Ectodermal cell (in vitro differentiated cells): ENCODE measurements around the gene CWC25.

Experiments used
- H3K27ac ChIP-seq: 2 replicates; pipeline ENCODE4 v1.7.0; 2013; ENCODE audit warnings: mild to moderate bottlenecking, low read depth, low read length; ENCODE audit not compliant: insufficient read depth, poor library complexity, severe bottlenecking
- H3K27me3 ChIP-seq: 2 replicates; pipeline ENCODE4 v1.7.0; 2013; ENCODE audit warnings: mild to moderate bottlenecking, low read length; ENCODE audit not compliant: insufficient read depth, control insufficient read depth, poor library complexity, severe bottlenecking
- H3K36me3 ChIP-seq: one replicate; pipeline ENCODE4 v1.7.0; 2013; ENCODE audit warnings: low read length; ENCODE audit not compliant: control insufficient read depth, insufficient read depth
- H3K4me1 ChIP-seq: one replicate; pipeline ENCODE4 v1.7.0; 2013; ENCODE audit warnings: low read length; ENCODE audit not compliant: control insufficient read depth, insufficient read depth
- H3K4me3 ChIP-seq: 2 replicates; pipeline ENCODE4 v1.7.0; 2013; ENCODE audit warnings: low read depth, low read length, control low read depth; ENCODE audit not compliant: insufficient read depth
- H3K9me3 ChIP-seq: 2 replicates; pipeline ENCODE4 v1.7.0; 2013; ENCODE audit warnings: mild to moderate bottlenecking, low read length, moderate library complexity; ENCODE audit not compliant: control insufficient read depth
- WGBS, 2 experiments: methylation state at CpG; one replicate each; pipeline ENCODE4 v1.1.7; 2013; ENCODE audit warnings: missing lambda C conversion rate in 2 of 2; 5-methylcytosine and 5-hydroxymethylcytosine counted together

Gene CWC25

DNA sequence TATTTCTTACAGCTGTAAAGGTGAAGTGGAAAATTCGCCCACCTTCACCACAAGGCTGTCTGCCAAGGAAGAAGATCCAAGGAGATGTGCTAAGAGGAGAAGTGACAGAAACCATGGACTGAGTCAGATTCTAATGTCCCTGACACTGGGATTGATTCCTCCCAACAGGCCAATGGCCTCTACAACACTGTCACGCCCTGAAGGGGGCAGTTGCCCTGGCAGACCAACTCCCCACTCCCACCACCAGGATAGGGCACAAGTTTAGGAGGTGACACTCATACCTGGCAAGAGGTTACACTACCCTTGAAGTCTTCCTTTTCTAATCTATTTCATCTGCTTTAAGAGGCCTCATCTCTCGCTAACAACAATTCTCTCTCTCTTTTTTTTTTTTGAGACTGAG is 41.9 kb downstream of the CWC25 start:
- no peak overlapping the region for H3K27ac ChIP-seq
- no peak overlapping the region for H3K4me3 ChIP-seq
- H3K27me3 ChIP-seq = no peaks in the 10 kb centered on the region
- no peaks in the 10 kb centered on the region for H3K4me1 ChIP-seq
- 94% methylated on average over 3 of the region's 3 CpGs for WGBS, 2 experiments
- H3K36me3 ChIP-seq = peaks cover 50% of the 10 kb centered on the region
- H3K9me3 ChIP-seq = no peaks in the 10 kb centered on the region

DNA sequence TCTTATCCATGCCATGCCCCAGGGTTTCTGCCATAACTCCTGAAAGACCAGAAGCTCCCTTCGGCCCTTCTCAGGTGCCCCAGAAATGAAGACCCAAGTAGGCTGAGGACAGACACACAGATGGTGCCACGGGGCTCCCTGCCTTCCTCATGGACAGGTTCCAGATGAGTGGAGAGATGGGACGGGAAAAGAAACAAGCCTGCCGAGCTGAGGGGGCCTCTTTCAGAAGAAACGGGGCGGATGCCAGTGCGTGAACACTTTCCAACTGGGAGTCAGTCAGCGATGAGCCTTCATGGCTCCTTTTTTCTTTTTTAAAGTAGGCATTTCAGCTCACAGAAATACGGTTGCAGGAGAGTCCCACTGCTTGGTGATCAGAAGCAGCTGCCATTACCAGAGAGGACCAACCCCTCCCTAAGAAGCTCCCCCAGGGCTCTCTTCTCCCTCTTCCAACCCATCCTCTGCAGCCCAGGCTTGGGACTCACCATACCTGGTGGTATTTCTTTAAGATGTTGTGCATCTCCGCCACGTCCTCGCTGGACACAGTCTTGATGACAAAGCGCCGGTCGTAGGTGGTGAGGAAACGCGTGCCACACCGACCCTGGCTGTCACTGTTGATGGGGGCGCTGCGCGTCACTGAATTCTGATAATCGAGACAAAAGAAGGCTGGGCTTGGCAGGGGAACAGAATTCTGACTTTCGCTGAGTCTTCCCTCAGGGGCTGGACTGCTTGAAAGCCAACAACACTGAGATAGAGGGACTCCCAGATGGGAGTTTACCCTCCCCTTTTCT is 45.0 kb downstream of the CWC25 start:
- H3K4me3 ChIP-seq = no peak overlapping the region
- peaks cover 61% of the 10 kb centered on the region for H3K36me3 ChIP-seq
- no peaks in the 10 kb centered on the region for H3K9me3 ChIP-seq
- H3K27ac ChIP-seq = no peak overlapping the region
- no peaks in the 10 kb centered on the region for H3K4me1 ChIP-seq
- H3K27me3 ChIP-seq = no peaks in the 10 kb centered on the region
- 94 to 96% methylated on average over 23 of the region's 23 CpGs for WGBS, 2 experiments

DNA sequence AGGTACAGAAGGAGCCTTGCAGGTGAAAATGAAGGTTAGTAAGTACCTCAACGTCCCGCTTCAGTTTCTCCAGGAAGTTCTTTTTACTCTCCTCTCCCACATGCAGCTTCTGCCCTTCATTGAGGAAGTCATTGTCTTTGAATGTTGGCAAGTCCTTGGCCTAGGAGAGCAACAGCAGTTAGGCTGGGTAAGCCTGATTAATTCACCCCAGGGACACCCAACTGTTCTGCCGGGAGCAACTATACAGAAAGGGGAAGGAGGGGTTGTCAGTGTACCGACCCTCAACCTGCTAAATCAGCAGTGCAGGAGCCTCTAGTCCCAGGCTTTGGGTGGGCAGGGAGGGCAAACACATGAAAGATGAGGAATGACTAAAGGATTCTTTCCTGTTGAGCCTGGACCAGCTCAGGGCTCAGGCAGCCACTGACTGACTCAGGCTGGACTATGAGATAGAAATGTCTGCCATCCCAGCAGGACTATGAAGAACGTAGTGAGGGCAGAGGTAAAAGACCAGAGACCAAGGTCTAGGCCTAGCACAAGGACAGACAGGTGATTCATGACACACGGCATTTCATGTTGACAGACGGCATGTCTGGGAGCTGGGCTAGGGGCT is 47.4 kb downstream of the CWC25 start:
- no peaks in the 10 kb centered on the region for H3K9me3 ChIP-seq
- no peak overlapping the region for H3K4me3 ChIP-seq
- peaks cover 56% of the 10 kb centered on the region for H3K36me3 ChIP-seq
- WGBS, 2 experiments = 80 to 81% methylated on average over 7 of the region's 7 CpGs
- no peaks in the 10 kb centered on the region for H3K4me1 ChIP-seq
- H3K27me3 ChIP-seq = no peaks in the 10 kb centered on the region
- H3K27ac ChIP-seq = no peak overlapping the region

DNA sequence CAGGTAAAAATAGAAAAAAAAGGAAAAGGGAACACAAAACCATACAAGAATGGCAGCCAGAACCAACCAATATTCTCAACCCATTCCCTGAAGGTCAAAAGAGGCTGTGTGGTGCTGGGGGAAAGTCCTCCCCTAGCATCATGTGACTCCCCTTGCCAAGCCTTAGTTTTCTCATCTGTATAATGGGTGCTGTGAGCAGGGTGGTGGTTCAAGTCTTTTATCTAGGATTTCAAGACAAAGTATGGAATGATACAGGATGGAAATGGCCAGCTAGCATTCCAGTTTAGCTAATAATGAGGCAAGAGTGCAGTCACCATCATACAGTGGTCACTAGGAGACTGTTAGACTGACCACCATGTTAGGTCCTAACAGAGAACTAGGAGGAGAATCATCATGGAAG is 51.9 kb downstream of the CWC25 start:
- H3K9me3 ChIP-seq = no peaks in the 10 kb centered on the region
- no peak overlapping the region for H3K27ac ChIP-seq
- peaks cover 39% of the 10 kb centered on the region for H3K36me3 ChIP-seq
- H3K4me1 ChIP-seq = no peaks in the 10 kb centered on the region
- H3K27me3 ChIP-seq = no peaks in the 10 kb centered on the region
- no peak overlapping the region for H3K4me3 ChIP-seq

DNA sequence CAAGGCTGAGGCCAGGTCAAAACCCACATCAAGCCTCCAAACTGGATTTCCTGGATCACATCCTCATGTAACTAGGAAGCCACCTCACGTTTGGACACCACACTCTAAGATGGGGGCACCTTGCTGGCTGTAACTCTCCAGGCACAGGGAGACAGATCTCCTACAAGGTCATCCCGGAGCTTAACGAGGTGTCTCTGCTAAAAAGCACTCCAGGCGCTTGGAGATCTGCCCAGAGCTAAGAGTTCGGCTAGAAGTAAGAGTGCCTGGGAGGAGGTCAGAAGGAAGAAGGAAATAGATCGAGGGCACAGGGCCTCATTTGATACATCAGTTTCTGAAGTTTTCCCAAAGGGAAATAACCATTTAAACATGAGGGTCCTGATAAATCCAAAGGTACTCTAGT is 56.7 kb downstream of the CWC25 start:
- peaks cover 44% of the 10 kb centered on the region for H3K36me3 ChIP-seq
- 93 to 97% methylated on average over 6 of the region's 6 CpGs for whole genome bisulfite sequencing, 2 experiments
- no peak overlapping the region for H3K4me3 ChIP-seq
- H3K9me3 ChIP-seq = no peaks in the 10 kb centered on the region
- no peaks in the 10 kb centered on the region for H3K27me3 ChIP-seq
- H3K27ac ChIP-seq = no peak overlapping the region
- no peaks in the 10 kb centered on the region for H3K4me1 ChIP-seq

DNA sequence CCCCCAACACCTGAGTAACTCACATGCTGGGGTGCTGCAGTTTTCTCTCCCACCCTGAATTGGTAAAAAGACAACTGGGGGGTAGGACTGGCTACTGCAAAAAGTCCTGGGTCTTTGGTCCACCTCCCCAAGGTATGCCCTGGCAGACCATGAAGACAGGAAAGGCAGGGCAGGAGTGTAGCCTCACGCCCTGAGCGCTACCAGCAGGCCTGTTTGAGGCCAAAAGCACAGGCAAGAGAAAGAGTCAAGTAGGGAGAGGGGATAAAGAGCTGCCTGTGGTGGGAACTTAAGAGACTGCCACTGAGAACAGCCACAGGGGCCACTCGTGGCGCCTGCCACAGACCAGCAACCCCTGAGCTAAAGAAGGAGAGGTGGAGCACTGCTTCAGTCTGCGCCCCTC is 58.8 kb downstream of the CWC25 start:
- H3K4me1 ChIP-seq = no peaks in the 10 kb centered on the region
- no peak overlapping the region for H3K4me3 ChIP-seq
- H3K27me3 ChIP-seq = no peaks in the 10 kb centered on the region
- peaks cover 40% of the 10 kb centered on the region for H3K36me3 ChIP-seq
- no peak overlapping the region for H3K27ac ChIP-seq
- 92 to 95% methylated on average over 5 of the region's 5 CpGs for WGBS, 2 experiments
- H3K9me3 ChIP-seq = no peaks in the 10 kb centered on the region

DNA sequence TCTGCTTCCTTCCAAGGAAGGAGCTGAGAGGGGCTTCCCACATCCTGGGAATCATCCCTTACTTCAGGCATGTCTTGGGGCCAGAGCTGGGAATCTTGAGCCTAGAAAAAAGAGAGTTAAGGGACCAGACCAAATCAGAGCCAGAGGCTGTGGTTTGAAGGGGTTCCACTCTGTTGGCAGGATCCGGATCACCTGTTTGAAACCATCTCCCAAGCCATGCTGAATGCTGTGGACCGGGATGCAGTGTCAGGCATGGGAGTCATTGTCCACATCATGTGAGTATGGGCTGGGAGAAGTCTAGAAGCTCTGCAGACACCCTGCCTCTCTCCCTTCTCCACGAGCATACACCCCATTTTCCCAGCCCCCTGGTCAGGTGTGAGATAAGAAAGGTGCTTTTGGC is 62.9 kb downstream of the CWC25 start:
- H3K27ac ChIP-seq = no peak overlapping the region
- no peak overlapping the region for H3K4me3 ChIP-seq
- H3K9me3 ChIP-seq = no peaks in the 10 kb centered on the region
- H3K36me3 ChIP-seq = peaks cover 37% of the 10 kb centered on the region
- WGBS, 2 experiments = 92 to 97% methylated on average over 3 of the region's 3 CpGs
- no peaks in the 10 kb centered on the region for H3K4me1 ChIP-seq
- no peaks in the 10 kb centered on the region for H3K27me3 ChIP-seq

DNA sequence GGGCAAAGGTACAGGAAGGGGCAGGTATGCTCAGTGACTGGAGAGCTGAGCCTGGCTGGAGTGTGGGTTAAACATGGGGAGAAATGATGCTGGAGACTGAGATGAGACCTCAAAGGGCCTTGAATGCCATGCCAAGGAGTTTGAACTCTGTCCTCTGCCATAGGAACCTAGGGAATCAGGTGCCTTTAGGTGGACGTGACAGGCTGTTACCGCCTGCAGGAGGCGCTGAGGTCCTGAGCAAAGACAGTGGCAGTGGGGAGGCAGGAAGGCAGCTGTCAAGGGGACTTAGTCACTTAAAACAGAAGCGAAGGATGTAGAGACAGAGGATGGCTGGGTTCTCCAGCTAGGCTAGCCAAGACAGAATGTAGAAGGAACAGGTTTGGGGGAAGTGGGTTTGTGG is 63.5 kb downstream of the CWC25 start:
- WGBS, 2 experiments = 79 to 80% methylated on average over 4 of the region's 4 CpGs
- Histone ChIP-seq H3K4me1 (no peaks in the 10 kb centered on the region), H3K36me3 (peaks cover 34% of the 10 kb centered on the region), H3K9me3 (no peaks in the 10 kb centered on the region), H3K4me3 (no peak overlapping the region), H3K27ac (no peak overlapping the region), H3K27me3 (no peaks in the 10 kb centered on the region)

DNA sequence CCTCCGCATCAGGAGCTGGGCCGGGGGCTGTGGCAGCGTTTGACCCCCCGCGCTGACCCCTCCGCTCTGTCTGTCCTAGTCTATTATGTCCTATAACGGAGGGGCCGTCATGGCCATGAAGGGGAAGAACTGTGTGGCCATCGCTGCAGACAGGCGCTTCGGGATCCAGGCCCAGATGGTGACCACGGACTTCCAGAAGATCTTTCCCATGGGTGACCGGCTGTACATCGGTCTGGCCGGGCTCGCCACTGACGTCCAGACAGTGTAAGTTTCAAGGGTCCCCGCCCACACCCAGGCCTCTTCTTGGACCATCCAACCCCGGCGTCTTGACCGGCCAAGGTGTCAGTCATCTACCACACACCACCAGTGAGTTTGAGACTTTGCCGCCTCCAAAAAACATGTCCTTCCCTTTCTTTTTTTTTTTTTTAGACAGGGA is 72.0 kb downstream of the CWC25 start:
- Histone ChIP-seq H3K4me3 (peak overlapping the region; percentile 94), H3K9me3 (no peaks in the 10 kb centered on the region), H3K4me1 (peaks cover 11% of the 10 kb centered on the region), H3K36me3 (peaks cover 5% of the 10 kb centered on the region), H3K27ac (no peak overlapping the region), H3K27me3 (peaks cover 10% of the 10 kb centered on the region)
- 13% methylated on average over 22 of the region's 22 CpGs for WGBS, 2 experiments

DNA sequence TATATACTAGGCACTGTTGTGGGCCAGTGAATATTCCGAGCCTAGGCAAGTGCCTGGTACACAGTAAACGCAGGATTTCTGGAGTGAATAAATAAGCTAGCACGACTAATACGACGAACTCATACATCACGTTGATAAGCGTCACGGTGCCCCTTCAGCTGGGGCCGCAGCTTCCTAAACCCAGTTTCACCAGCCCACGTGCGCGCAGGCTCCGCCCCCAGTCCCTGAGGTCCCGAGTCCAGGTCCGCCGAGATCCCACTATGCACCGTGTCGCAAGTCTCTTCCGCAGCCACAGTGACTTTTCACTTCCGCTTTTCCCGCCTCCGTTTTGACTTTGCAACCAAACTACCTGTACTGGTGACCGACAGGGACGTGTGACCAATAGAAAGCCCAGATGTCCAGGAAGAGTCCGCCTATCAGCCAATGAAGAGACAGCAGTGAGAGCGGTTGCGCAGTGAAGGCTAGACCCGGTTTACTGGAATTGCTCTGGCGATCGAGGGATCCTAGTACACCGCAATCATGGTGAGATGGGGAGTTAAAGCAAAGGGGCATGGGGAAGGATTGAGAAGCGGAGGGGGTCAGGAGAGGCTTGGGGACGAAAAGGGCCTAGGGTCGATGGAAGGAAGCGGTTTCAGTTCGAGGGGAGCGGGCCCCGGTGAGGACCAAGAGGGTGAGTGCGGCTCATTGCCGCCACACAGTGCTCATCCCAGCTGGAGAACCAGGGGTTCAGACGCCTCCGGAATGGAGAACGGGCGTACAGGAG is 72.6 kb downstream of the CWC25 start, which contains the start of gene PSMB3:
TSS of gene PSMB3 (plus strand) at position 434 of the 763 bp plus-strand sequence. CDS start at position 520, 86 bp downstream.
- H3K27me3 ChIP-seq = peaks cover 10% of the 10 kb centered on the region
- no peaks in the 10 kb centered on the region for H3K9me3 ChIP-seq
- H3K4me3 ChIP-seq = peak within 1 kb of the TSS; percentile 94
- peaks cover 11% of the 10 kb centered on the region for H3K4me1 ChIP-seq
- WGBS, 2 experiments = 0% methylated on average over 44 of the region's 44 CpGs
- H3K36me3 ChIP-seq = peaks cover 5% of the 10 kb centered on the region
- peak within 1 kb of the TSS; percentile 78 for H3K27ac ChIP-seq
